ENCODE results near the gene SPRR3.

SPRR3 gene

GRCh38 chr1:152981146-152981871 lies 20.2 kb upstream of the SPRR3 start:
- TF ChIP-seq FOXA1 (IDR thresholded peaks at IDR 0.05) = no peak
- TF ChIP-seq ZNF384 (IDR thresholded peaks at IDR 0.05) = no peak
- TF ChIP-seq BHLHE40 (IDR thresholded peaks at IDR 0.05; ENCODE audit: borderline replicate concordance) = no peak
- no peak for TF ChIP-seq ARNT (IDR thresholded peaks at IDR 0.05)
- POLR2A ChIA-PET = no interaction called here
- CTCF ChIA-PET = interaction anchor here (0.6 kb wide), 1 partner anchor 35 kb away, joined by 3 read pairs; no protein-coding TSS in a partner anchor
- no peak for DNase-seq (ENCODE audit: extremely low spot score)

GRCh38 chr1:152982076-152982475 lies 19.5 kb upstream of the SPRR3 start:
- DNase-seq (ENCODE audit: extremely low spot score) = no peak
- POLR2A ChIA-PET = no interaction called here
- no peak for TF ChIP-seq NFRKB (IDR thresholded peaks at IDR 0.05)
- TF ChIP-seq LEF1 (IDR thresholded peaks at IDR 0.05; ENCODE audit: borderline replicate concordance) = no peak
- TF ChIP-seq FOXA1 (IDR thresholded peaks at IDR 0.05) = no peak
- TF ChIP-seq ARNT (IDR thresholded peaks at IDR 0.05) = no peak
- CTCF ChIA-PET = no interaction called here

GRCh38 chr1:152983234-152983633 lies 18.3 kb upstream of the SPRR3 start:
- POLR2A ChIA-PET = no interaction called here
- no peak for DNase-seq (ENCODE audit: extremely low spot score)
- CTCF ChIA-PET = no interaction called here
- TF ChIP-seq ZNF384 (IDR thresholded peaks at IDR 0.05) (no peak), FOXM1 (IDR thresholded peaks at IDR 0.05; ENCODE audit: borderline replicate concordance) (no peak), FOXA1 (IDR thresholded peaks at IDR 0.05) (no peak), SP1 (IDR thresholded peaks at IDR 0.05) (no peak), SUZ12 (IDR thresholded peaks at IDR 0.05) (no peak), CTBP1 (IDR thresholded peaks at IDR 0.05; ENCODE audit: borderline replicate concordance) (no peak), ELF4 (IDR thresholded peaks at IDR 0.05) (no peak), LEF1 (IDR thresholded peaks at IDR 0.05; ENCODE audit: borderline replicate concordance) (no peak), BHLHE40 (IDR thresholded peaks at IDR 0.05; ENCODE audit: borderline replicate concordance) (no peak), L3MBTL2 (conservative IDR thresholded peaks at IDR 0.05) (no peak), FOXK2 (IDR thresholded peaks at IDR 0.05) (no peak), NFRKB (IDR thresholded peaks at IDR 0.05) (no peak), PKNOX1 (IDR thresholded peaks at IDR 0.05) (no peak), HDGF (IDR thresholded peaks at IDR 0.05; ENCODE audit: borderline replicate concordance) (no peak), ARNT (IDR thresholded peaks at IDR 0.05) (no peak), TARDBP (IDR thresholded peaks at IDR 0.05) (no peak)

- DNase-seq (ENCODE audit: extremely low spot score) = no peak
- TF ChIP-seq PKNOX1 (IDR thresholded peaks at IDR 0.05) = no peak
- no peak for TF ChIP-seq FOXA1 (IDR thresholded peaks at IDR 0.05)
- no peak for TF ChIP-seq SUZ12 (IDR thresholded peaks at IDR 0.05)
- no peak for TF ChIP-seq FOXK2 (IDR thresholded peaks at IDR 0.05)
- no peak for TF ChIP-seq ELF4 (IDR thresholded peaks at IDR 0.05)
- no peak for TF ChIP-seq HDGF (IDR thresholded peaks at IDR 0.05; ENCODE audit: borderline replicate concordance)
- no peak for TF ChIP-seq FOXM1 (IDR thresholded peaks at IDR 0.05; ENCODE audit: borderline replicate concordance)
- ChIA-PET POLR2A (no interaction called here), CTCF (no interaction called here)
Observed at GRCh38 chr1:152983743-152984142, 17.8 kb upstream of the SPRR3 start, which contains the start of gene SPRR1A. Gene SPRR1A (plus strand): TSS chr1:152984081. CDS start chr1:152985231, 1,150 bp downstream.

- POLR2A ChIA-PET = no interaction called here
- CTCF ChIA-PET = no interaction called here
- DNase-seq (ENCODE audit: extremely low spot score) = no peak
- TF ChIP-seq PKNOX1 (IDR thresholded peaks at IDR 0.05) (no peak), FOXM1 (IDR thresholded peaks at IDR 0.05; ENCODE audit: borderline replicate concordance) (no peak), TARDBP (IDR thresholded peaks at IDR 0.05) (no peak), L3MBTL2 (conservative IDR thresholded peaks at IDR 0.05) (no peak), SUZ12 (IDR thresholded peaks at IDR 0.05) (no peak), SP1 (IDR thresholded peaks at IDR 0.05) (no peak), HDGF (IDR thresholded peaks at IDR 0.05; ENCODE audit: borderline replicate concordance) (no peak), NFRKB (IDR thresholded peaks at IDR 0.05) (no peak), ARNT (IDR thresholded peaks at IDR 0.05) (no peak)
Observed at GRCh38 chr1:152986578-152986977, 15.0 kb upstream of the SPRR3 start.

GRCh38 chr1:152993186-152993585 lies 8.4 kb upstream of the SPRR3 start:
- DNase-seq (ENCODE audit: extremely low spot score) = no peak
- POLR2A ChIA-PET = no interaction called here

More at GRCh38 chr1:152993186-152993585, 8.4 kb upstream of the SPRR3 start:
- TF ChIP-seq HDGF (IDR thresholded peaks at IDR 0.05; ENCODE audit: borderline replicate concordance) = no peak
- no peak for TF ChIP-seq ZNF384 (IDR thresholded peaks at IDR 0.05)
- no peak for TF ChIP-seq ELF4 (IDR thresholded peaks at IDR 0.05)
- no peak for TF ChIP-seq LEF1 (IDR thresholded peaks at IDR 0.05; ENCODE audit: borderline replicate concordance)
- no peak for TF ChIP-seq L3MBTL2 (conservative IDR thresholded peaks at IDR 0.05)
- TF ChIP-seq FOXK2 (IDR thresholded peaks at IDR 0.05) = no peak
- TF ChIP-seq ARNT (IDR thresholded peaks at IDR 0.05) = no peak
- TF ChIP-seq TARDBP (IDR thresholded peaks at IDR 0.05) = no peak
- TF ChIP-seq FOXM1 (IDR thresholded peaks at IDR 0.05; ENCODE audit: borderline replicate concordance) = no peak
- TF ChIP-seq PKNOX1 (IDR thresholded peaks at IDR 0.05) = no peak
- TF ChIP-seq BHLHE40 (IDR thresholded peaks at IDR 0.05; ENCODE audit: borderline replicate concordance) = no peak
- no peak for TF ChIP-seq CTBP1 (IDR thresholded peaks at IDR 0.05; ENCODE audit: borderline replicate concordance)
- no peak for TF ChIP-seq SUZ12 (IDR thresholded peaks at IDR 0.05)
- TF ChIP-seq FOXA1 (IDR thresholded peaks at IDR 0.05) = no peak
- TF ChIP-seq NFRKB (IDR thresholded peaks at IDR 0.05) = no peak
- no peak for TF ChIP-seq SP1 (IDR thresholded peaks at IDR 0.05)
- CTCF ChIA-PET = no interaction called here
